NCI-H2171 (cell line): Measurements from ENCODE around the gene USP37.

Source experiments
- DNase-seq: peaks from one replicate; lab custom pipeline; 2025; lab: John Stamatoyannopoulos, UW

Gene USP37

DNA sequence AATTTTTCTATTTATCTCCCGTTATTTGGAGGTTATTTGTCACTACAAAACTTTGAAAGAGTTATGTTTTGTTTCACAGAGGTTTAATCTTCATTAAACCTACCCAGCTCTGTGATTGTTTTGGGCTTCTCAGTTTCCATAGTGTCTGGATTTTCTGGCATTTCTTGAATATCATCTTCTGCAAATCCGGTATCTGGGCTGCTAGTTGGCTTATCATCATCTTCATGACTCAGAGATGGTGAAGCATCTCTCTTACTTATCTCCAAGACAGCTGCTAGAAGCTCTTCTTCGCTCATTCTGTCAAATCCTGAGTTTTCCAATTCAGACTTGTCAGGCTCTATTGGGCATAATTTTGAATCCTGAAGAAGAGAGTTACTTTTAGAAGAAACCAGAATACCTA lies 93.6 kb downstream of the USP37 start:
- DNase-seq: no peak

DNA sequence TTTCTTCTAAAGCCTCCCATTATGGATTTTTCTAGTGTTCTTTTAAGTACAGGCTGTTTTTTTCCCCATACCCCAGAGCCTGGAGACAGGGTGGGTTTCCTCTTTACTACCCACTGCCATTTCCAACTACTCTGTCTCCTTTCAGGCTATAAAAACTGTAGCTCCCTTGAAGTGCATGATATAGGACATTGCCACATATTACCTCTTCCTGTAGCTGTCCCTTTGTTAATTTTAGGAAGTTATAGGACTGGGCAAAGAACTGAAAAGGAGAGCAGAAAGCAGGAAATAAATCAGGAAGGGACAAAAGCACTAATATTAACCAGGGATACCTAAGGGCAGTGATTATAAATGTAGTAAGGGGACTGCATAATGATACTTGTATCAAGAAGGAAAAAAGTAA lies 95.2 kb downstream of the USP37 start:
- DNase-seq: no peak

DNA sequence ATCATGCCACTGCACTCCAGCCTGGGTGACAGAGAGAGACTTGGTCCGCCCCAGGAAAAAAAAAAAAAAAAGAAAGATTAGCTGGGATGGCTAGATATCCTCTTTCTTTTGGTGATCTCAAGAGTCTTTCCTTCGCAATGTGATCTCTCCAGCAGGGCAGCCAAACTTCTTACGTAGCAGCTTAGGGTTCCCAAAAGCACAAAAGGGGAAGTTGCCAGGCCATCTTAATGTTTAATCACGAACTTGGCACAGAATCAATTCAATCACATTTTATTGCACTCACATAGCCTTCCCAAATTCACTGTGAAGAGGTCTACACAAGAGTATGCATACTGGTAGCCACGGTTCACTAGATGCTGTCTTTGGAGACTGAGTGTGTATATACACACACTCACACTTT lies 96.2 kb downstream of the USP37 start:
- DNase-seq: no peak

DNA sequence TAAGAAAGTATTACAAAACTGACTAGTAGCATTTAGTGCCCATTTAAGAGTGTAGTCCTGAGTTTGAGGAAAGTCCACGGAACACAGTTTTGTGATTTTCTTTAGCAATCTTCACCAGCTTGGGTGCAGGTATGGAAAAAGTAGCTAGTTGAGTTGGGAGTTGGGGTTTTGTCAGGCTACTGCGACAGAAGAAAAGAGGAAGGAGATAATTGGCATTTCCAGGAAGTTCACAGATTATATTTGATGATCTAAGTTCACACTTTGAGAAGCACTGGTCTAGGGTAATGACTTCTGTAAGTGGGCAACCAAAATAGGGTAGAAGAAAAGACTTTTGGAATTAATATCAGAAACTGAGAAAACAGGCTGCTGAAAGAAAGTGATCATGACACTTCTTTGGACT lies 97.1 kb downstream of the USP37 start:
- DNase-seq: no peak

DNA sequence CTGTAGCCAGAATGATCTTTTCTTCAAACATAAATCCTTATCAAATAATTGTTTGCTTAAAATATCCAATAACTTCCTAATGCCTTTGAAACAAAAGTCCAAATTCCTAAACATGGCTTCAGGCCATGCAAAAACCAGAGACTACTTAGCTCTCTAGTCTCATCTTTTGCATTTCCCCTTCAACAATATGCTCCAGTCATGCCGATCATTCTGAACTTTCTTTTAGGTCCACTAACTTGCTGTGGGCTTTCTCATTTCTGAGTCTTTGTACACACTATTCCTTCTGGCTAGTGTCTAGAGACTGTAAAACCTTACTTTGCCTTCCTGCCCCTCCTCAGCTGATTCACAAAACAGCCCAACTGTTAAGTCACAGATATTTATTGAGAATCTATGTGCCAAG lies 97.7 kb downstream of the USP37 start:
- DNase-seq: no peak

DNA sequence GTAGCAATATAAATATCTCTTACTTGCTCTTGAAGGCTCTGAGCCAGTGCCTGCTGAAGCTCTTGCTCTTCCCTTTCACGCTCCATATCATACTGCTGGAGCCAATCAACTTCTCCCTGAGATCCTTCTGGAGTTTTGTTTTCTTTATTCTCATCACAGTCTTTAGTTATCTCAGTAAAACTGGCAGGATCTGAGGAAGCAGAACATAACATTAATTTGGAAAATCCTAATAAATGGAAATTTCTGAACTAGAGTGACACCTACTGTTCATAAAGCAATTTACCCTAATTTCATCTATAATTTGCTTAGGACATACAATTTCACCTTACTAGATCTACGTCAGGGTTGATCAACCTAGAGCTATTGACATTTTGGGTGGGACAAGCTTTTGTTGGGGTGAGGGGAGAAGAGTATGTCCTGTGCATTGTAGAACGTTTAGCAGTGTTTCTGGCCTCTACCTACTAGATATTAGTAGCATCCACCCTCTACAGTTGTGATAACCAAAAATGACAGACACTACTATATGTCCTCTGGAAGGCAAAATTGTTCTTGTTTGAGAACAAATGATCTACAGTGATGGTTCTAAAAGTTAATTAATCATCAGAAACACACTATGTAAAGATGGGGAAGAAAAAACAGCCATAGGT lies 102.0 kb downstream of the USP37 start:
- no peak for DNase-seq

DNA sequence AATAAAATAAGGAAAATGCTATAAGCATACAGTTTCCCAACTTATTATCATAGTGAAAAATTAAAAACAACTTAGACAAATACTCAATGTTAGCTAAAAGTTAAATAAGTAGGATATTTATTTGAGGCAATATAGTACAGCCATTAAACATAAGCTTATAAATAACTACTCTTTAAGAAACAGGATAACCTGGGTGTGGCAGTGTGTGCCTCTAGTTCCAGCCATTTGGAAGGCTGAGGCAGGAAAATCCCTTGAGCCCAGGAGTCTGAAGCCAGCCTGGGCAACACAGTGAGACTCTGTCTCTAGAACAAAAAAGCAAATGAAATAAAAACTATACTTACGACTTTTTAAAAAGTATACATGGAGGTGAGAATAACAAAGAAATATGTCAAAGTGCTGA lies 109.6 kb downstream of the USP37 start:
- DNase-seq: no peak

DNA sequence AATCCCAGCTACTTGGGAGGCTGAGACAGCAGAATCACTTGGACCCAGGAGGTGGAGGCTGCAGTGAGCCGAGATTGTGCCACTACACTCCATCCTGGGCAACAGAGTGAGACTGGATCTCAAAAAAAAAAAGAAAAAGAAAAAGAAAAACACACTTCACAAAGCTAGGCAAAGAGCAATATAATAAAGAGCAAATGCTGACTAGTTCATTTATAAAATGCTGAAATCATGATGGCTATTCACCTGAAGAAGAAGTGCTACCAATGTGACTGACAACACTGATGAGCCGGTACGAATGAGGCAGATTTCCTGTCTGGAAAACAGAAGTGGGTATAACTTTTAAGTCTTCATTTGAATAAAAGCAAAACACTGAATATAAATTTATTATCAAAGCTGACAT lies 111.3 kb downstream of the USP37 start:
- DNase-seq: no peak

DNA sequence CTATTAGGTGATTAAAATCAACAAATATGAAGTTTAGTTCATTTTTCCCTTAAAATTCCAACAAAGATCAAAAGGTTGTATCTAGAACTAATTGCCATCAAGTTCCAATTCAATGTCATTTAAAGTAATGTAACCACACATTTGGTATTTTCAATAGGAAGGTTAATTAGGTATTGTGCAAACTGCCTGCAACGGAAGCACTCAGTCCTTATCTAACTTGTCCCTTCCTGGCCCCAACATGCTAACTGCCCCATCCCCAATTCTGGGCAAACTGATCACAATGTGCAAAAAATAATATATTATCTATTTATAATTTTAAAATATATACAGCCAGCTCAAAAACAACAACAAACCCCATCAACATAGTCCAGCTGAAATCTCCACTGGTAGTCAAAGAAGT lies 116.1 kb downstream of the USP37 start:
- no peak for DNase-seq

DNA sequence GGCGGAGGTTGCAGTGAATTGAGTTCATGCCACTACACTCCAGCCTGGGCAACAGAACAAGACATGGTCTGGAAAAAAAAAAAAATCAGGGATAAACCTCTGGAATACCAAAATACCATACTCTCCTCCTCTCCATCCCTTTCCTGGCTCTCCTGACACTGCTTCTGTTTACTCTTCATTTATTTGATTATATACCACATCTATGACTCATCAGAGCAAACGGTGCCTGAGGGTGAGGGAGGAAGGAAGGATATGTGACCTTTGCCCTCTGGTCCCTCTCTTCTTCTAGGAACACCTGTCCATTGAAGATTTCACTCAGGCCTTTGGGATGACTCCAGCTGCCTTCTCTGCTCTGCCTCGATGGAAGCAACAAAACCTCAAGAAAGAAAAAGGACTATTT lies 119.2 kb downstream of the USP37 start:
- DNase-seq: no peak

DNA sequence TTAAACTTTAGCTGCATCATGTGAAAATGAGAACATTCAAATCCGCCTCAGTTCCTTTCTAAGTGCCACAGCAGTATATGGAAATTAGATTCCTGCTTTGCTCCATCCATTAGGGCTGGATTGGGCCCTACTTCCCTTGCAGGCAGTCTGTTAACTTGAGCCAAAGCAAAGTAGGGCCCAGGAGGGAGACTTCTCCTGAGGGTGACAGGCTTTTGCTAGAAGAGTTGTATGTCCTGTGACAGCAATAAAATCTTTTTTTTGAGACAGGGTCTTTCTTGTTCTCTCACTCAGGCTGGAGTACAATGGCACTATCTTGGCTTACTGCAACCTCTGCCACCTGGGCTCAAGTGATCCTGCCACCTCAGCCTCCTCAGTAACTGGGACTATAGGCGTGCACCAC lies 121.1 kb downstream of the USP37 start:
- DNase-seq: no peak

DNA sequence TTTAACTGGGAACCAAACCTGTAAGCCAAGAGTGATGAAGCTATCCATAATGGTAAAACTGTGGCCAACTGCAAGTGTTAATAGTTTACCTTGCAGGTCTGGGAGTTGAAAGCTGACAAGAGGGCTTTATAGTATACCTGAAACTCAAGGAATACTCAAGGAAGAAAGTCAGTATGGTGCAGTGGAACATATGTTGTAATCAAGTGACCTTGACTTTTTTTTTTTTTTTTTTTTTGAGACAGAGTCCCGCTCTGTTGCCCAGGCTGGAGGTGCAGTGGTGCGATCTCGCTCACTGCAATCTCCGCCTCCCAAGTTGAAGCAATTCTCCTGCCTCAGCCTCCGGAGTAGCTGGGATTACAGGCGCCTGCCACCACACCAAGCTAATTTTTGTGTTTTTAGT lies 121.6 kb downstream of the USP37 start:
- DNase-seq: no peak

DNA sequence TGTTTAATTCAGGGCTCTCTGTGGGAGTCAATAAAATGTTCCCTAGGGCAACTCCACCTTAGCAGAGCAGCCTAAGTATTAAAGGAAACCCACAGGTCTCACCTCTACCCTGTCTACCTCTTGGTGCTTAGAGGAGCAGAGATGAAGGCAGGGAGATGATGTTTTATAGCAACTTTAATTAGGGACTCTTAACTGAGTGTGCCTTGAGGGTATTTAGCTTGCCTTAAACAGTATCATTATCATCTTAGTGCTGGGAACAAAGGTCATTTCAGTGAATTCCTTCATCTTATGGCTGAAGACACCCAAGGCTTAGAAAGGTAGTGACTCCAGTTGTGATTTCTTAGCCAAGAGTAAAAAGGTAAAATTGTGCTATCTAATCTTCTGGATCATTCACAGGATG lies 122.5 kb downstream of the USP37 start:
- DNase-seq: no peak

DNA sequence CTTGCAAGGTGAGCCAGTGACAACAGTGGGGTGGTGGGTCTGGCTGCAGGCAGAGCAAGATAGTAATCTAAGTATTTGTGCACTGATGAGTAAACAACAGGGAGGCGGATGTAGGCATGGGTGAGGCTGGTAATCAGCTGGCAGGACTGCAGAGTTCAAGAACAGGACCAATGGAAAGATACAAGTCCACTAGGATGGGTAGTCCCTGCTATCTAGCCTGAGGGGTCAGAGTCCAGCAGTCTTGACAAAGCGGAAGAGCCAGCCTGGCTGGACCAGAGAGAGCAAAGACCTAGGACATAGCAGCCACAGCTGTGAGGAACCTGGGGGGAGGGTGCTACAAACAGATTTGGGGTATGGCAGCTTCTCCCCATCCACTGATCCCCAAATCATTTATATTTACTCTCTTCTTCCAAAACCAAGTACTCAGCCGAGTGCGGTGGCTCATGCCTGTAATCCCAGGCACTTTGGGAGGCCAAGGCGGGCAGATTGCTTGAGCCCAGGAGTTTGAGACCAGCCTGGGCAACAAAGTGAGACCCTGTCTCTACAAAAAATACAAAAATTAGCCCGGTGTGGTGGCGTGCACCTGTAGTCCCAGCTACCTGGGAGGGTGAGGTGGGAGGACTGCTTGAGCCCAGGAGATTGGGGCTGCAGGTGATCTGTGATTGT lies 123.3 kb downstream of the USP37 start:
- DNase-seq: no peak

DNA sequence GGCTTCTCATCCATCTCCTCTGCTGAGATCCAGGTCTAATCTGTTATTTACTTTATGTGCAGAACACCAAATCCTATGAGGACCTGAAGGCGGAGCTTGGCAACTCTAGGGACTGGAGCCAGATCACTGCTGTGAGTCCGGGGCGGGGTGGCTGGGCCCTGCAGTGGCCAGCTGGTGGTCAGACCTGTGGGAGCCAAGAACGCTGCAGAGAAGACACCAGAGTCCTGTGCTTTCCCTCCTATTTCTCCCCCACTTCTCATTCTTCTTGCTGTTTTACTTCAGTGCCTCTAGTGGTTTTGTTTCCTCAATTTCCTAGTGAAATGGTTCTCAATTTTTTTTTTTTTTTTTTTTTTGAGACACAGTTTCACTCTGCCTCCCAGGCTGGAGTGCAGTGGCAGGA lies 129.6 kb downstream of the USP37 start:
- no peak for DNase-seq

DNA sequence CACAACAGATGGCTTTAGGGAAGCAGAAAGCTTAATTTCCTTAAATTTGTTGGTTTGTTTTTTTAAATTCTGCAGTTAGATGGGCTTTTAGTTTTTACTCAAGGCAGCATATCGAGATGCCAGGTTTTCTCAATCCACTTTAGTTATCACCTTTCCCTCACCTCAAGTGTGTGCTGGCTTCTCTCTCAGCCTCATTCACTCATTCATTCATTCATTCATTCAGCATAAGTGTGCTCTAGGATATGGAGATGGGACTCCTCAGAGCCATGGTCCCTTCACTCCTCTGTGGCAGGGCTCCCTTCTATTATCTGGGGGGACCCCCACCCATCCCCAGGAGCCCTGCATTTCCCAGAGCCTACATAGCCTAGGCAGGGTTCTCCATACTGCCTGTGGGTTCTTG lies 130.2 kb downstream of the USP37 start:
- no peak for DNase-seq

DNA sequence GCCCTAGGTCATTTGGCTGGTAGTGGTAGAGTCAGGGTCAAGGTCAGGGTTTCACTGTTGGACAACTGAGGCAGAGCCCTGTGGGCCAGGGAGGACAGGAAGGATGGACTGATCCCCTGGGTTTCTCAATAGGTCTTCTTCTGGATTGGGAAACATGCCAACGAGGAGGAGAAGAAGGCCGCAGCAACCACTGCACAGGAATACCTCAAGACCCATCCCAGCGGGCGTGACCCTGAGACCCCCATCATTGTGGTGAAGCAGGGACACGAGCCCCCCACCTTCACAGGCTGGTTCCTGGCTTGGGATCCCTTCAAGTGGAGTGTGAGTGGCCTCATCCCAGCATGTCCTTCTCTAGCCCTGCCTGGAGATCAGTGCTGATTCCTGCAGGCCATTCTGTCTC lies 131.2 kb downstream of the USP37 start:
- no peak for DNase-seq

DNA sequence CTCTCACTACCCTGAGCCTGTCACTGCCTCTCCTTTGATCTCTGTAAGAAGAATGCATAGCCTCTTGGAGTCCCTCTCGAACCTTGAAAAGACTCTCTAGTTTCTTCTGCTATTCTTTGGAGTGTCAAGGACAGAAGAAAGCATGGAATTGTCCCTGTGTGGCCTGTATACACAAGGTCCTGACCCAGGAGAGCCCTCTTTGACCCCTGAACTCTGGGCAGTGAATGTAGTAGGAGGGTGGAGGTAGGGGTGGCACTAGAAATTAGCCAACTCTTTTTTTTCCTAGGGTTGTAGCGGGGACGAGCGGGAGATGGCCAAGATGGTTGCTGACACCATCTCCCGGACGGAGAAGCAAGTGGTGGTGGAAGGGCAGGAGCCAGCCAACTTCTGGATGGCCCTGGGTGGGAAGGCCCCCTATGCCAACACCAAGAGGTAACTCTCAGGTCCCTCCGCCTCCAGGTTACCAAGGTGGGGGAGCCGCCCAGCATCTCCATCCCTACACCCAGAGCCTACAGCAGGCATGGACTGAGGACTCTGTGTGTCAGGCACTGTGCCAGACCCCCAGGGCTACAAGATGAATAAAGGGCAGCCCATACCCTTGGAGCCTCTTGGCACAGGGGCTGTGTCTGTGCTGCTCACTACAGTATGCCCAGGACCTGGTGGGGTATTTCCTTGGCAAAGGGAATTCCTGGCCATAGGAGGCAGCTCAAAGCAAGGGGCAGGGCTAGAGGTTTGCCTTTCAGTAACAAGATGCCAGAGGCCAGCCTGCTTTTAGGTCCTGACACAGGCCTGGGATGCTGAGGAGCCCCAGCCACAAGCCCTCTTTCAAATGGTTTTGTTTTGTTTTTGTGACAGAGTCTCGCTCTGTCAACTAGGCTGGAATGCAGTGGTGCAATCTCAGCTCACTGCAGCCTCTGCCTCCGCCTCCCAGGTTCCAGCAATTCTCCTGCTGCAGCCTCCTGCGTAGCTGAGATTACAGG lies 132.9 kb downstream of the USP37 start:
- no peak for DNase-seq

DNA sequence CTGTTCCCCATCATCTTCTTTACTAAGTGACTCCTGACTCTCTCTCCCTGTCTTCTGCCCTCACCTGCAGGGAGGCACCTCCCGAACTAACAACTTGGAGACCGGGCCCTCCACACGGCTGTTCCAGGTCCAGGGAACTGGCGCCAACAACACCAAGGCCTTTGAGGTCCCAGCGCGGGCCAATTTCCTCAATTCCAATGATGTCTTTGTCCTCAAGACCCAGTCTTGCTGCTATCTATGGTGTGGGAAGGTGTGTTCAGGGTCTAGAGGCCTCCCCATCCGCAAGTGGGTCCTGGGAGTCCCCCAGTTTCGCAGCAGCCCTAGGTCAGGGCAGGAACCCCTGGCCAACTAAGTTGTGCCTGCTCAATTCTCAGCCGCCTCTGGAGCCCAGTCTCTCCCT lies 133.7 kb downstream of the USP37 start:
- DNase-seq: no peak

DNA sequence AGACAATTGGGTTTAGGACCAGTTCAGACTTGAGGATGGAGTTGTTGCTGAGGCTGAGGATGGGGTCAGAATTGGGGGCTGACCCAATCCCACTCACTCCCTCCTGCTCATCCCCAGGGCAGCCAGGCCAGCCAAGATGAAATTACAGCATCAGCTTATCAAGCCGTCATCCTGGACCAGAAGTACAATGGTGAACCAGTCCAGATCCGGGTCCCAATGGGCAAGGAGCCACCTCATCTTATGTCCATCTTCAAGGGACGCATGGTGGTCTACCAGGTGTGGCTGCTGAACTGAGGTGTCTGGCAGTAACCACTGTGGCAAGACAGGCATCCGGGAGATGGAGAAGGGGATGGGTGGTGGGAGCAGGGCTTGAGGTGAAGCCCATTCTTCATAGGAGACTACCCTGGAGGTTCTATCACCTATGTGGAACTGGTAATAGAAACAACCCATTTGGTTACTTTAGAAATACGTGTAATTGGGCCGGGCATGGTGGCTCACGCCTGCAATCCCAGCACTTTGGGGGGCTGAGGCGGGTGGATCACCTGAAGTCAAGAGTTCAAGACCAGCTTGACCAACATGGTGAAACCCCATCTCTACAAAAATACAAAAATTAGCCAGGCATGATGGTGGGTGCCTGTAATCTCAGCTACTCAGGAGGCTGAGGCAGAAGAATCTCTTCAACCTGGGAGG lies 135.3 kb downstream of the USP37 start:
- DNase-seq: no peak

DNA sequence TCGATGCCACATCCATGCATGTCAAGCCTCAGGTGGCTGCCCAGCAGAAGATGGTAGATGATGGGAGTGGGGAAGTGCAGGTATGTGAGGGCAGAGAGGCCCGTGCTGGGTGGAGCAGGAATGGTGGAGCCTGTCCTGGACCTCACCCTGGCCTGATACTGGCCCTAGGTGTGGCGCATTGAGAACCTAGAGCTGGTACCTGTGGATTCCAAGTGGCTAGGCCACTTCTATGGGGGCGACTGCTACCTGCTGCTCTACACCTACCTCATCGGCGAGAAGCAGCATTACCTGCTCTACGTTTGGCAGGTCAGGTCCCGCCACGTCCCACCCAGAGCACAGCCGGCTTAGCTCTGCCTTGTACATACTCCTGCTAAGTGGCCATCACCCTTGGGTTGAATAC lies 136.3 kb downstream of the USP37 start:
- DNase-seq: no peak

DNA sequence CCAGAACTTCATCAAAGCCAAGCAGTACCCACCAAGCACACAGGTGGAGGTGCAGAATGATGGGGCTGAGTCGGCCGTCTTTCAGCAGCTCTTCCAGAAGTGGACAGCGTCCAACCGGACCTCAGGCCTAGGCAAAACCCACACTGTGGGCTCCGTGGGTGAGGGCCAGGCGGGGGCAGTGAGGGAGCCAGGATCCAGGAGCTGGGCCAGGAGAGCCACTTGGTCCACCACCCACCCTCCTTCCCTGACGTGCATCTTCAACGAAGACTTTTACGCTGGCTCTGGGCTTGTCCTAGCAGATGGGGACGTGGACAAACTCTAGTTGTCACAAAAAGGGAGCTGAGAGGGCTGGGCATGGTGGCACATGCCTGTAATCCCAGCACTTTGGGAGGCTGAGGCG lies 137.4 kb downstream of the USP37 start:
- DNase-seq: no peak
